Neutrophil (primary cell): ENCODE measurements around the gene MAZ.
"Not testable (repeated sequence)": the region's sequence is repeated elsewhere in the genome, so short reads cannot be mapped to it uniquely, and the experiment has no call there.

Experiments used
- H3K27ac ChIP-seq: fragments of 200-600 bp; sonication (generic); 2 replicates; pipeline ENCODE4 v1.5.1; 2016; ENCODE audit warnings: mild to moderate bottlenecking, moderate library complexity
- H3K27me3 ChIP-seq: fragments of 200-600 bp; sonication (generic); 2 replicates; pipeline ENCODE4 v1.6.0; 2016; ENCODE audit warnings: mild to moderate bottlenecking
- H3K36me3 ChIP-seq: fragments of 200-600 bp; sonication (generic); 2 replicates; pipeline ENCODE4 v1.5.1; 2017
- H3K4me1 ChIP-seq, 2 experiments: fragments of 200-600 bp in 1 of 2; sonication (generic) in 1 of 2; 1 replicate in 1 of 2; 2 replicates in 1 of 2; pipeline versions ENCODE4 v1.5.1 to v1.6.1; 2013 to 2016; ENCODE audit warnings: low read depth in 1 of 2, low read length in 1 of 2, mild to moderate bottlenecking in 1 of 2, moderate library complexity in 1 of 2; ENCODE audit not compliant: control insufficient read depth in 1 of 2, insufficient read depth in 1 of 2
- H3K4me3 ChIP-seq, 2 experiments: fragments of 200-600 bp in 1 of 2; sonication (generic) in 1 of 2; 1 replicate in 1 of 2; 2 replicates in 1 of 2; pipeline ENCODE4 v1.5.1; 2013 to 2016; ENCODE audit warnings: low read depth in 1 of 2, low read length in 1 of 2, mild to moderate bottlenecking in 1 of 2, moderate library complexity in 1 of 2
- H3K9me3 ChIP-seq: fragments of 200-600 bp; sonication (generic); 2 replicates; pipeline ENCODE4 v1.5.1; 2016
- CTCF ChIP-seq: fragments of 200-600 bp; sonication (generic); IDR thresholded peaks from 2 replicates; pipeline ENCODE4 v1.5.1; 2016; ENCODE audit warnings: antibody characterized with exemption

MAZ gene

GRCh38 chr16:29806099-29806579, at the start of gene MAZ:
MAZ (plus strand) TSS chr16:29806529; CDS start chr16:29806702, 173 bp downstream.
- H3K4me1 ChIP-seq: peaks cover 45 to 51% of the 10 kb centered on the region in 2 experiments

GRCh38 chr16:29756654-29757053, 49.7 kb upstream of the MAZ start:
- Histone ChIP-seq H3K4me1 (peaks cover 0 to 3% of the 10 kb centered on the region in 2 experiments), H3K9me3 (no peaks in the 10 kb centered on the region), H3K27ac (no peak overlapping the region)

More at GRCh38 chr16:29806099-29806579, at the start of gene MAZ:
- Histone ChIP-seq H3K27me3 (peaks cover under 1% of the 10 kb centered on the region), H3K4me3 (peak within 1 kb of the TSS; percentile 95 to 97), H3K27ac (peak within 1 kb of the TSS; percentile 99), H3K9me3 (no peaks in the 10 kb centered on the region), H3K36me3 (peaks cover 21% of the 10 kb centered on the region)
- no peak for TF ChIP-seq CTCF

GRCh38 chr16:29757086-29757485, 49.2 kb upstream of the MAZ start:
- H3K36me3 ChIP-seq, H3K4me3 ChIP-seq, H3K27me3 ChIP-seq: not testable (repeated sequence)

More at GRCh38 chr16:29756654-29757053, 49.7 kb upstream of the MAZ start:
- TF ChIP-seq CTCF: no peak
- no peak overlapping the region for H3K4me3 ChIP-seq
- no peaks in the 10 kb centered on the region for H3K27me3 ChIP-seq
- no peaks in the 10 kb centered on the region for H3K36me3 ChIP-seq

GRCh38 chr16:29757950-29758466, 48.3 kb upstream of the MAZ start:
- TF ChIP-seq CTCF: no peak
- Histone ChIP-seq H3K4me1 (peaks cover 0 to 3% of the 10 kb centered on the region in 2 experiments), H3K36me3 (no peaks in the 10 kb centered on the region), H3K4me3 (no peak overlapping the region), H3K27ac (no peak overlapping the region), H3K9me3 (no peaks in the 10 kb centered on the region), H3K27me3 (no peaks in the 10 kb centered on the region)

More at GRCh38 chr16:29757086-29757485, 49.2 kb upstream of the MAZ start:
- H3K27ac ChIP-seq, H3K4me1 ChIP-seq, H3K9me3 ChIP-seq: not testable (repeated sequence)

GRCh38 chr16:29760567-29761279, 45.6 kb upstream of the MAZ start:
- H3K9me3 ChIP-seq: no peaks in the 10 kb centered on the region
- TF ChIP-seq CTCF: no peak
- peaks cover 0 to 3% of the 10 kb centered on the region in 2 experiments for H3K4me1 ChIP-seq
- no peaks in the 10 kb centered on the region for H3K36me3 ChIP-seq
- no peak overlapping the region for H3K4me3 ChIP-seq
- no peak overlapping the region for H3K27ac ChIP-seq
- H3K27me3 ChIP-seq: no peaks in the 10 kb centered on the region

GRCh38 chr16:29761280-29761651, 45.1 kb upstream of the MAZ start:
- H3K4me3 ChIP-seq, H3K36me3 ChIP-seq, H3K4me1 ChIP-seq, H3K27me3 ChIP-seq, H3K27ac ChIP-seq, H3K9me3 ChIP-seq: not testable (repeated sequence)
